H9 (cell line): ENCODE results near the gene CDH24. TPM values are rescaled to one million over a fixed set of nuclear protein-coding genes. Genes with fewer than 3 reads are reported as not detected.

Experiments
- DNase-seq: peaks from one replicate; pipeline ENCODE4 v3.0.0-alpha.2; 2017
- H2AFZ ChIP-seq: one replicate; pipeline ENCODE4 v1.6.1; 2013; ENCODE audit warnings: mild to moderate bottlenecking, low read length, control low read depth, moderate library complexity
- H2AK5ac ChIP-seq: 2 replicates; pipeline ENCODE4 v1.6.1; 2013; ENCODE audit warnings: low read length, control low read depth, mixed read lengths; ENCODE audit not compliant: insufficient read length
- H2BK120ac ChIP-seq: one replicate; pipeline ENCODE4 v1.6.1; 2013; ENCODE audit warnings: low read depth, mild to moderate bottlenecking, low read length, control low read depth, inconsistent platforms; ENCODE audit not compliant: poor library complexity, severe bottlenecking
- H2BK12ac ChIP-seq: 2 replicates; pipeline ENCODE4 v1.6.1; 2013; ENCODE audit warnings: low read length, control low read depth, mixed read lengths, low read depth; ENCODE audit not compliant: insufficient read length
- H2BK15ac ChIP-seq: 2 replicates; pipeline ENCODE4 v1.6.1; 2013; ENCODE audit warnings: low read depth, low read length, control low read depth
- H2BK20ac ChIP-seq: one replicate; pipeline ENCODE4 v1.6.1; 2013; ENCODE audit warnings: low read depth, mild to moderate bottlenecking, low read length, control low read depth, inconsistent platforms; ENCODE audit not compliant: poor library complexity, severe bottlenecking
- H2BK5ac ChIP-seq: 2 replicates; pipeline ENCODE4 v1.6.1; 2013; ENCODE audit warnings: low read length, control low read depth, mixed read lengths; ENCODE audit not compliant: insufficient read length
- H3K14ac ChIP-seq: 2 replicates; pipeline ENCODE4 v1.6.1; 2013; ENCODE audit warnings: low read length, control low read depth; ENCODE audit not compliant: insufficient read depth
- H3K18ac ChIP-seq: 2 replicates; pipeline ENCODE4 v1.6.1; 2013; ENCODE audit warnings: low read depth, mild to moderate bottlenecking, mixed read lengths, low read length, control low read depth; ENCODE audit not compliant: insufficient read length
- H3K23ac ChIP-seq: 2 replicates; pipeline ENCODE4 v1.6.1; 2013; ENCODE audit warnings: low read length, control low read depth, mixed read lengths, low read depth; ENCODE audit not compliant: insufficient read length
- H3K23me2 ChIP-seq: 2 replicates; pipeline ENCODE4 v1.6.1; 2013; ENCODE audit warnings: low read depth, mild to moderate bottlenecking, mixed read lengths, low read length, control low read depth; ENCODE audit not compliant: insufficient read length, poor library complexity, severe bottlenecking
- H3K27ac ChIP-seq: 2 replicates; pipeline ENCODE4 v1.5.1; 2013; ENCODE audit warnings: low read length, control low read depth, mixed read lengths, low read depth; ENCODE audit not compliant: insufficient read length
- H3K27me3 ChIP-seq: 2 replicates; pipeline ENCODE4 v1.6.1; 2013; ENCODE audit warnings: low read length, control low read depth, inconsistent platforms; ENCODE audit not compliant: insufficient read depth
- H3K4ac ChIP-seq: 2 replicates; pipeline ENCODE4 v1.6.1; 2013; ENCODE audit warnings: low read depth, mild to moderate bottlenecking, control low read depth, inconsistent platforms, low read length, moderate library complexity
- H3K4me1 ChIP-seq: 2 replicates; pipeline ENCODE4 v1.6.1; 2013; ENCODE audit warnings: low read length, control low read depth, inconsistent platforms; ENCODE audit not compliant: insufficient read depth
- H3K4me2 ChIP-seq: 2 replicates; pipeline ENCODE4 v1.6.1; 2013; ENCODE audit warnings: low read length, control low read depth, mixed read lengths; ENCODE audit not compliant: insufficient read length, insufficient read depth
- H3K56ac ChIP-seq: 2 replicates; pipeline ENCODE4 v1.6.1; 2013; ENCODE audit warnings: low read depth, mild to moderate bottlenecking, mixed read lengths, low read length, control low read depth; ENCODE audit not compliant: insufficient read length
- H3K79me1 ChIP-seq: 2 replicates; pipeline ENCODE4 v1.6.1; 2013; ENCODE audit warnings: low read depth, mild to moderate bottlenecking, moderate library complexity, low read length, control low read depth, inconsistent platforms; ENCODE audit not compliant: insufficient read depth, poor library complexity, severe bottlenecking
- H3K79me2 ChIP-seq: 2 replicates; pipeline ENCODE4 v1.6.1; 2013; ENCODE audit warnings: low read length, control low read depth, inconsistent platforms; ENCODE audit not compliant: insufficient read depth
- H3K9ac ChIP-seq: 2 replicates; pipeline ENCODE4 v1.6.1; 2013; ENCODE audit warnings: low read length, control low read depth, mixed read lengths; ENCODE audit not compliant: insufficient read length; ENCODE audit errors: extremely low read depth
- H3K9me3 ChIP-seq: one replicate; pipeline ENCODE4 v1.6.1; 2013; ENCODE audit warnings: low read depth, low read length, inconsistent platforms; ENCODE audit not compliant: control insufficient read depth
- H3T11ph ChIP-seq: one replicate; pipeline ENCODE4 v1.6.1; 2013; ENCODE audit warnings: mild to moderate bottlenecking, low read length, control low read depth, inconsistent platforms
- H4K20me1 ChIP-seq: one replicate; pipeline ENCODE4 v1.6.1; 2013; ENCODE audit not compliant: control insufficient read depth, insufficient read length, insufficient read depth
- H4K5ac ChIP-seq: 2 replicates; pipeline ENCODE4 v1.6.1; 2013; ENCODE audit warnings: low read depth, mild to moderate bottlenecking, mixed read lengths, low read length, control low read depth; ENCODE audit not compliant: insufficient read length
- H4K8ac ChIP-seq: replicated peaks from 2 replicates; pipeline ENCODE4 v1.6.1; 2013; ENCODE audit warnings: low read length, control low read depth, mixed read lengths, low read depth; ENCODE audit not compliant: insufficient read length
- H4K91ac ChIP-seq: 2 replicates; pipeline ENCODE4 v1.6.1; 2013; ENCODE audit warnings: low read depth, mild to moderate bottlenecking, moderate library complexity, mixed read lengths, low read length, control low read depth; ENCODE audit not compliant: insufficient read length
- H3K27ac Mint-ChIP-seq, 3 experiments: 2 replicates in 2 of 3; 3 replicates in 1 of 3; pipeline ENCODE4 v1.8.0; 2020 to 2021; ENCODE audit warnings: mixed read lengths in 3 of 3, mild to moderate bottlenecking in 1 of 3, moderate library complexity in 1 of 3
- H3K27me3 Mint-ChIP-seq: 2 replicates; pipeline ENCODE4 v1.8.0; 2021; ENCODE audit warnings: low read depth, mild to moderate bottlenecking, moderate library complexity, mixed read lengths
- H3K36me3 Mint-ChIP-seq, 3 experiments: 2 replicates in 2 of 3; 3 replicates in 1 of 3; pipeline ENCODE4 v1.8.0; 2020 to 2021; ENCODE audit warnings: low read depth in 3 of 3, mixed read lengths in 3 of 3; ENCODE audit not compliant: insufficient read depth in 1 of 3
- H3K4me1 Mint-ChIP-seq, 2 experiments: 2 replicates each; pipeline ENCODE4 v1.8.0; 2020; ENCODE audit warnings: mixed read lengths in 2 of 2
- H3K4me3 Mint-ChIP-seq, 2 experiments: 2 replicates in 1 of 2; 3 replicates in 1 of 2; pipeline ENCODE4 v1.8.0; 2020 to 2021; ENCODE audit warnings: mild to moderate bottlenecking in 2 of 2, mixed read lengths in 2 of 2, moderate library complexity in 1 of 2
- H3K9me3 Mint-ChIP-seq, 2 experiments: 2 replicates in 1 of 2; 3 replicates in 1 of 2; pipeline ENCODE4 v1.8.0; 2020; ENCODE audit warnings: mild to moderate bottlenecking in 2 of 2, mixed read lengths in 2 of 2, moderate library complexity in 1 of 2
- WGBS: extraction: QIAGEN DNeasy Blood & Tissue Kit; methylation state at CpG from one replicate; pipeline ENCODE4 v1.1.7; 2013; ENCODE audit warnings: missing lambda C conversion rate, low lambda C conversion rate, mixed read lengths; ENCODE audit not compliant: insufficient read length; ENCODE audit errors: extremely low coverage; 5-methylcytosine and 5-hydroxymethylcytosine counted together
- total RNA-seq: library from RNA; stranded (reverse); gene quantifications from 2 replicates; pipeline ENCODE4 v1.2.1, GENCODE V29; 2021
- TF ChIP-seq, protein P1 (sequence below): fragments of 200-600 bp; sonication (generic); conservative IDR thresholded peaks from 3 replicates; pipeline ENCODE4 v1.8.0; 2021; ENCODE audit warnings: antibody characterized with exemption, mild to moderate bottlenecking

CDH24 gene
- total RNA-seq, 1 experiment from 2014 or later = 16.7 TPM

DNA sequence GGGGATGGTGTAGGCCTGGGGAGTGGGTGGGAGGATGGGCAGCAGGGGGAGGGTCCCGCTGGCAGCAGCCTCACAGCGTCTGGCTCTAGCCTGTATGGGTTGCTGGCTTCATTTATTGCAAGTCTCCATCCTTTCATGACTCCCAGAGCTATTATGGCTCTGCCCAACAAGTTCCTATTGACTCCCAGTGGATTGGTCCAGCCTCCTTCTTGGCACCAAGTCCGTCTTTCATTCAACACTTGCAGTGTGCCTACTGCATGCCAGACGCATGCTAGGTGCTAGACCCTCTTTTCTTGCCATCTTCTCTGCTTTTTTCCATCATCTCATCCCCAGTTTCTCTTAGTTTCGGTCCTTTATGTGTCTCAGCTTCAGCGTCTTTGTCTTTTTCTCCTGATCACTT is 14.2 kb downstream of the CDH24 start:
- Histone ChIP-seq H4K5ac (no peak overlapping the region), H4K20me1 (no peaks in the 10 kb centered on the region), H4K8ac (no peak overlapping the region), H3K23ac (no peak overlapping the region), H3K14ac (no peak overlapping the region), H2BK12ac (no peak overlapping the region), H3K56ac (no peak overlapping the region), H3K23me2 (no peaks in the 10 kb centered on the region), H2AFZ (no peak overlapping the region), H3K27me3 (no peaks in the 10 kb centered on the region), H3K4me2 (no peak overlapping the region), H3K4me1 (no peaks in the 10 kb centered on the region), H3K9me3 (no peaks in the 10 kb centered on the region), H2BK5ac (no peak overlapping the region), H3K79me2 (no peaks in the 10 kb centered on the region), H3K18ac (no peak overlapping the region), H3K79me1 (no peaks in the 10 kb centered on the region), H2AK5ac (no peak overlapping the region), H3K4ac (no peak overlapping the region), H3K9ac (no peak overlapping the region), H2BK120ac (no peak overlapping the region), H2BK20ac (no peak overlapping the region), H3K27ac (no peak overlapping the region), H3T11ph (no peak overlapping the region), H4K91ac (no peak overlapping the region), H2BK15ac (no peak overlapping the region)
- H3K36me3 Mint-ChIP-seq = peaks cover 5% of the 10 kb centered on the region in 3 experiments
- peaks cover 1% of the 10 kb centered on the region; the same call in 1 of the 2 replicates for H3K27me3 Mint-ChIP-seq
- WGBS = no CpG with 5 or more reads among the region's 6 CpGs
- DNase-seq = no peak
- no peak overlapping the region for H3K4me3 Mint-ChIP-seq
- TF ChIP-seq, protein P1, sequence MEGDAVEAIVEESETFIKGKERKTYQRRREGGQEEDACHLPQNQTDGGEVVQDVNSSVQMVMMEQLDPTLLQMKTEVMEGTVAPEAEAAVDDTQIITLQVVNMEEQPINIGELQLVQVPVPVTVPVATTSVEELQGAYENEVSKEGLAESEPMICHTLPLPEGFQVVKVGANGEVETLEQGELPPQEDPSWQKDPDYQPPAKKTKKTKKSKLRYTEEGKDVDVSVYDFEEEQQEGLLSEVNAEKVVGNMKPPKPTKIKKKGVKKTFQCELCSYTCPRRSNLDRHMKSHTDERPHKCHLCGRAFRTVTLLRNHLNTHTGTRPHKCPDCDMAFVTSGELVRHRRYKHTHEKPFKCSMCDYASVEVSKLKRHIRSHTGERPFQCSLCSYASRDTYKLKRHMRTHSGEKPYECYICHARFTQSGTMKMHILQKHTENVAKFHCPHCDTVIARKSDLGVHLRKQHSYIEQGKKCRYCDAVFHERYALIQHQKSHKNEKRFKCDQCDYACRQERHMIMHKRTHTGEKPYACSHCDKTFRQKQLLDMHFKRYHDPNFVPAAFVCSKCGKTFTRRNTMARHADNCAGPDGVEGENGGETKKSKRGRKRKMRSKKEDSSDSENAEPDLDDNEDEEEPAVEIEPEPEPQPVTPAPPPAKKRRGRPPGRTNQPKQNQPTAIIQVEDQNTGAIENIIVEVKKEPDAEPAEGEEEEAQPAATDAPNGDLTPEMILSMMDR = no peak
- H3K27ac Mint-ChIP-seq = no peak overlapping the region
- H3K9me3 Mint-ChIP-seq = no peaks in the 10 kb centered on the region
- H3K4me1 Mint-ChIP-seq = peaks cover 6 to 15% of the 10 kb centered on the region in 2 experiments
